Endothelial cell of umbilical vein (primary cell): ENCODE results near the gene ZBTB20. TPM values are rescaled to one million over a fixed set of nuclear protein-coding genes. Genes with fewer than 3 reads are reported as not detected.

Experiments used
- BruUV-seq: library from RNA; stranded (reverse); fragments of 400-500 nt; replicated peaks from 2 replicates; lab custom pipeline; 2021; lab: Mats Ljungman, UMichigan
- CTCF ChIA-PET: fragments of 300-600, 350-600 bp; sonication (Branson Sonifier 250); formaldehyde crosslinking; loops from one replicate; lab custom pipeline; 2021; ENCODE audit warnings: antibody characterized with exemption, inconsistent platforms; lab: Charles Lee
- POLR2A ChIA-PET: fragments of 300-600, 350-600 bp; sonication (Branson Sonifier 250); formaldehyde crosslinking; loops from one replicate; lab custom pipeline; 2021; ENCODE audit warnings: antibody characterized with exemption, inconsistent platforms; lab: Charles Lee
- DNase-seq: peaks from one replicate; pipeline ENCODE4 v3.0.0-alpha.2; 2011; ENCODE audit warnings: low read depth, low spot score
- FAIRE-seq: peaks from 2 replicates; lab custom pipeline; 2011; peaks lifted over from hg19 to GRCh38; lab: Jason Lieb, UNC
- H2AFZ ChIP-seq: 2 replicates; pipeline ENCODE4 v1.6.0; 2012; ENCODE audit warnings: low read depth, low read length, control low read depth, inconsistent platforms
- H3K27ac ChIP-seq: 2 replicates; pipeline ENCODE4 v1.5.1; 2011; ENCODE audit warnings: low read depth, mild to moderate bottlenecking, control low read depth, low read length, moderate library complexity; ENCODE audit not compliant: insufficient read depth
- H3K27me3 ChIP-seq, 2 experiments: 2 replicates each; pipeline versions ENCODE4 v1.6.0 to v1.6.1; 2011; ENCODE audit warnings: low read length in 2 of 2, mixed read lengths in 1 of 2; ENCODE audit not compliant: control insufficient read depth in 2 of 2, insufficient read depth in 2 of 2
- H3K36me3 ChIP-seq, 2 experiments: 2 replicates in 1 of 2; 3 replicates in 1 of 2; pipeline ENCODE4 v1.5.1; 2011; ENCODE audit warnings: low read length in 2 of 2, mild to moderate bottlenecking in 1 of 2, moderate library complexity in 1 of 2; ENCODE audit not compliant: control insufficient read depth in 2 of 2, insufficient read depth in 2 of 2; ENCODE audit errors: extremely low read depth in 1 of 2
- H3K4me1 ChIP-seq: 3 replicates; pipeline ENCODE4 v1.5.1; 2011; ENCODE audit warnings: mild to moderate bottlenecking, low read length; ENCODE audit not compliant: control insufficient read depth, insufficient read depth; ENCODE audit errors: extremely low read depth
- H3K4me2 ChIP-seq: 2 replicates; pipeline ENCODE4 v1.6.1; 2011; ENCODE audit warnings: low read length, control low read depth, mixed read lengths; ENCODE audit not compliant: insufficient read depth
- H3K4me3 ChIP-seq, 3 experiments: fragments of 200-600 bp in 1 of 3; sonication (generic), shearing (Covaris generic) in 1 of 3; replicated peaks in 1 of 3; 2 replicates each; pipeline ENCODE4 v1.5.1; 2011 to 2016; ENCODE audit warnings: control low read depth in 3 of 3, low read length in 3 of 3, mild to moderate bottlenecking in 2 of 3, inconsistent platforms in 1 of 3, low read depth in 1 of 3, moderate library complexity in 1 of 3; ENCODE audit not compliant: insufficient read depth in 1 of 3
- H3K79me2 ChIP-seq: 2 replicates; pipeline ENCODE4 v1.6.0; 2012; ENCODE audit warnings: low read length, inconsistent platforms; ENCODE audit not compliant: control insufficient read depth, insufficient read depth
- H3K9ac ChIP-seq: replicated peaks from 2 replicates; pipeline ENCODE3; 2011; ENCODE audit warnings: low read length, control low read depth; ENCODE audit not compliant: insufficient read depth; ENCODE audit errors: extremely low read depth
- H3K9me1 ChIP-seq: replicated peaks from 3 replicates; pipeline ENCODE4 v1.6.0; 2011; ENCODE audit warnings: mild to moderate bottlenecking, low read length; ENCODE audit not compliant: control insufficient read depth, insufficient read depth; ENCODE audit errors: extremely low read depth
- H3K9me3 ChIP-seq: replicated peaks from 2 replicates; pipeline ENCODE4 v1.5.1; 2012; ENCODE audit warnings: low read length, inconsistent platforms; ENCODE audit not compliant: control insufficient read depth, insufficient read depth
- H4K20me1 ChIP-seq: replicated peaks from 2 replicates; pipeline ENCODE3; 2011; ENCODE audit warnings: mild to moderate bottlenecking, low read length; ENCODE audit not compliant: control insufficient read depth, insufficient read depth; ENCODE audit errors: extremely low read depth
- EZH2 ChIP-seq: IDR thresholded peaks from 2 replicates; pipeline ENCODE4 v1.6.1; 2012; ENCODE audit warnings: borderline replicate concordance, low read depth, mild to moderate bottlenecking, moderate library complexity, low read length, inconsistent platforms; ENCODE audit not compliant: severe bottlenecking
- FOS ChIP-seq: IDR thresholded peaks from 2 replicates; pipeline ENCODE4 v1.6.1; 2011; ENCODE audit warnings: mild to moderate bottlenecking, low read length, moderate library complexity, borderline replicate concordance; ENCODE audit not compliant: insufficient read depth
- GATA2 ChIP-seq: IDR thresholded peaks from 2 replicates; pipeline ENCODE4 v1.7.0; 2011; ENCODE audit warnings: low read depth, mild to moderate bottlenecking, moderate library complexity, mixed read lengths, low read length; ENCODE audit not compliant: insufficient read length, insufficient read depth
- JUN ChIP-seq: IDR thresholded peaks from 2 replicates; pipeline ENCODE4 v1.6.1; 2011; ENCODE audit warnings: borderline replicate concordance, low read depth; ENCODE audit not compliant: insufficient read length, insufficient read depth
- MYC ChIP-seq: IDR thresholded peaks from one replicate; pipeline ENCODE4 v1.6.1; 2011; ENCODE audit warnings: mild to moderate bottlenecking, low read depth, low read length
- POLR2A ChIP-seq: IDR thresholded peaks from 2 replicates; pipeline ENCODE4 v1.6.1; 2012; ENCODE audit warnings: low read depth, mild to moderate bottlenecking, control low read depth, low read length
- dilution Hi-C: fragments of 300-500 bp; cut with MboI; formaldehyde crosslinking; loops from one replicate; pipeline ENCODE4 v1.15.0; 2019; ENCODE audit warnings: low sequenced_read_pairs; ENCODE audit not compliant: extremely low pct_ligation_motif_present
- intact Hi-C: fragments of 100-400 bp; cut with micrococcal nuclease; formaldehyde crosslinking; loops from one replicate; pipeline ENCODE4 v1.10.0; 2022
- polyA plus RNA-seq, 4 experiments: library from polyadenylated mRNA; depleted of rRNA in 3 of 4; stranded (reverse) in 3 of 4; unstranded in 1 of 4; fragments of >200 nt; gene quantifications; 2 replicates each; pipeline versions ENCODE4 v1.2.1 to v1.2.3, GENCODE V29; 2011 to 2012; ENCODE audit warnings: missing spikeins in 1 of 4
- total RNA-seq: library from RNA; stranded (reverse); gene quantifications from 2 replicates; pipeline ENCODE4 v1.2.3, GENCODE V29; 2021

Gene ZBTB20
- total and polyA plus RNA-seq, 2 donors (not counting 3 experiments of a cell fraction or from before 2014, with no cell fraction given) = 2.1 to 20.5 TPM

GRCh38 chr3:114351822-114352145 is 795.3 kb downstream of the ZBTB20 start:
- POLR2A ChIA-PET = no interaction called here
- Histone ChIP-seq H3K4me2 (no peak overlapping the region), H2AFZ (no peak overlapping the region), H3K27me3 (no peaks in the 10 kb centered on the region), H3K27ac (no peak overlapping the region), H3K9ac (no peak overlapping the region), H3K36me3 (peaks cover 2 to 8% of the 10 kb centered on the region in 2 experiments), H3K9me1 (no peaks in the 10 kb centered on the region), H3K4me1 (no peaks in the 10 kb centered on the region), H3K4me3 (no peak overlapping the region), H3K79me2 (no peaks in the 10 kb centered on the region), H4K20me1 (peaks cover 2% of the 10 kb centered on the region), H3K9me3 (no peaks in the 10 kb centered on the region)
- TF ChIP-seq FOS = no peak
- no peak for TF ChIP-seq POLR2A
- TF ChIP-seq GATA2 = no peak
- no peak for TF ChIP-seq MYC
- TF ChIP-seq EZH2 = no peak
- dilution Hi-C loops (no loop called here), intact Hi-C loops (no loop called here)
- no TSS peak for BruUV-seq
- CTCF ChIA-PET = interaction anchor here (1.4 kb wide), 1 partner anchor 11 kb away, joined by 3 read pairs; no protein-coding TSS in a partner anchor
- FAIRE-seq (no peak), DNase-seq (no peak)

GRCh38 chr3:114351123-114351821 is 795.8 kb downstream of the ZBTB20 start:
- Histone ChIP-seq H3K27me3 (no peaks in the 10 kb centered on the region), H4K20me1 (peaks cover 2% of the 10 kb centered on the region), H3K4me1 (no peaks in the 10 kb centered on the region), H3K27ac (no peak overlapping the region), H3K9ac (no peak overlapping the region), H3K36me3 (peaks cover 2 to 8% of the 10 kb centered on the region in 2 experiments), H2AFZ (no peak overlapping the region), H3K4me3 (no peak overlapping the region), H3K9me1 (no peaks in the 10 kb centered on the region), H3K4me2 (no peak overlapping the region), H3K9me3 (no peaks in the 10 kb centered on the region), H3K79me2 (no peaks in the 10 kb centered on the region)
- FAIRE-seq (no peak), DNase-seq (no peak)
- no TSS peak for BruUV-seq
- dilution Hi-C loops = no loop called here
- CTCF ChIA-PET = no interaction called here
- TF ChIP-seq FOS (no peak), JUN (no peak)
- POLR2A ChIA-PET = no interaction called here
- intact Hi-C loops = no loop called here
